GM12891 (cell line): ENCODE data around the gene NCK1.

Source experiments
- POLR2A ChIP-seq: IDR thresholded peaks from 2 replicates; pipeline ENCODE4 v1.6.1; 2011; ENCODE audit warnings: low read depth, low read length, control low read depth
- POLR2AphosphoS5 ChIP-seq: IDR thresholded peaks from 2 replicates; pipeline ENCODE4 v1.6.1; 2011; ENCODE audit warnings: low read depth, low read length, control low read depth
- TAF1 ChIP-seq: IDR thresholded peaks from 2 replicates; pipeline ENCODE4 v1.6.1; 2011; ENCODE audit warnings: low read depth, low read length, control low read depth

DNA sequence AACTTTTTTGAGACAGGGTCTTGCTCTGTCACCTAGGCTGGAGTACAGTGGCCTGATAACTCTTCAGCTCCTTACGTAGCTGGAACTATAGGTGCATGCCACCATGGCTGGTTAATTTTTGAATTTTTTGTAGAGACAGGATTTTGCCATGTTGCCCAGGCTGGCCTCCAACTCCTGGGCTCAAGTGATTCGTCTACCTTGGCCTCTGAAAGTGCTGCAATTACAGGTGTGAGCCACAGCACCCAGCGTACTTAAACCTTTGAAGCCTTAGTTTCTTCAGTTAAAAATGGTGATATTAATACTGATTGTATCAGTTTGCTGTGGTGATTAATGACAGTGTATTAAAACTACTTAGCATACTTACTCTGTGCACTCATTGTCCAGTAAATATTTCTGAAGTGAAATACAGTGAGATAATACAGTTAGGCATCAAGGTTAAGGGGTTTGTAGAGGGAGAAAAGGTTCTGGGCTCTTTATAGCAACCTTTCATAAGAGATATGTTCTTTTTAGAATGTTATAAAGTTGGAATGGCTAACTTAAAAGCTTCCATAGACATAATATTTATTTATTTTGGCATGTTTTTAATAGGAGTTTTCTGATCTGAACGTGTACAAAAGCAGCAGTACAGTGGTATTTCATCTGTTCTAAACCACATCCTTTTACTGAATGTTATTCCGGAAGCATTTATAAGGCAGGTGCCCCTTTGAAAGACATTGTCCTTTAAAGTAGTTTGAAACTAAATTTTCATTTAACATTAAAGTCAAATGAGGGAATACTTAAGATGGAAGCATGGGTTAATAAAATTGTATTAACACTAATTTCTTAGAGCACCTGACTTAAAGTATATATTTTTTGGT lies 23.6 kb downstream of the NCK1 start:
- TF ChIP-seq POLR2A: no peak
- TF ChIP-seq TAF1: no peak
- TF ChIP-seq POLR2AphosphoS5: no peak
